T-helper 2 cell treated with Interferon-gamma antibody and Interleukin-4, amounts not matched to agents 5 μg/mL and 100 μg/mL, for 36 hours (primary cell): ENCODE data around the gene NEFH.
"Not testable (repeated sequence)": the region's sequence is repeated elsewhere in the genome, so short reads cannot be mapped to it uniquely, and the experiment has no call there.

ENCODE experiments used
- DNase-seq: peaks from one replicate; pipeline ENCODE4 v3.0.0; 2021; ENCODE audit warnings: low spot score
- H3K27ac Mint-ChIP-seq: one replicate; pipeline ENCODE4 v1.8.0; 2021; ENCODE audit warnings: mild to moderate bottlenecking, mixed read lengths
- H3K27me3 Mint-ChIP-seq: one replicate; pipeline ENCODE4 v1.8.0; 2021; ENCODE audit warnings: low read depth, mixed read lengths
- H3K36me3 Mint-ChIP-seq: one replicate; pipeline ENCODE4 v1.8.0; 2021; ENCODE audit warnings: low read depth, mixed read lengths
- H3K4me1 Mint-ChIP-seq: one replicate; pipeline ENCODE4 v1.8.0; 2021; ENCODE audit warnings: low read depth, mixed read lengths
- H3K4me3 Mint-ChIP-seq: one replicate; pipeline ENCODE4 v1.8.0; 2022; ENCODE audit warnings: mild to moderate bottlenecking, moderate library complexity, mixed read lengths
- H3K9me3 Mint-ChIP-seq: one replicate; pipeline ENCODE4 v1.8.0; 2021; ENCODE audit warnings: mixed read lengths

NEFH gene, protein sequence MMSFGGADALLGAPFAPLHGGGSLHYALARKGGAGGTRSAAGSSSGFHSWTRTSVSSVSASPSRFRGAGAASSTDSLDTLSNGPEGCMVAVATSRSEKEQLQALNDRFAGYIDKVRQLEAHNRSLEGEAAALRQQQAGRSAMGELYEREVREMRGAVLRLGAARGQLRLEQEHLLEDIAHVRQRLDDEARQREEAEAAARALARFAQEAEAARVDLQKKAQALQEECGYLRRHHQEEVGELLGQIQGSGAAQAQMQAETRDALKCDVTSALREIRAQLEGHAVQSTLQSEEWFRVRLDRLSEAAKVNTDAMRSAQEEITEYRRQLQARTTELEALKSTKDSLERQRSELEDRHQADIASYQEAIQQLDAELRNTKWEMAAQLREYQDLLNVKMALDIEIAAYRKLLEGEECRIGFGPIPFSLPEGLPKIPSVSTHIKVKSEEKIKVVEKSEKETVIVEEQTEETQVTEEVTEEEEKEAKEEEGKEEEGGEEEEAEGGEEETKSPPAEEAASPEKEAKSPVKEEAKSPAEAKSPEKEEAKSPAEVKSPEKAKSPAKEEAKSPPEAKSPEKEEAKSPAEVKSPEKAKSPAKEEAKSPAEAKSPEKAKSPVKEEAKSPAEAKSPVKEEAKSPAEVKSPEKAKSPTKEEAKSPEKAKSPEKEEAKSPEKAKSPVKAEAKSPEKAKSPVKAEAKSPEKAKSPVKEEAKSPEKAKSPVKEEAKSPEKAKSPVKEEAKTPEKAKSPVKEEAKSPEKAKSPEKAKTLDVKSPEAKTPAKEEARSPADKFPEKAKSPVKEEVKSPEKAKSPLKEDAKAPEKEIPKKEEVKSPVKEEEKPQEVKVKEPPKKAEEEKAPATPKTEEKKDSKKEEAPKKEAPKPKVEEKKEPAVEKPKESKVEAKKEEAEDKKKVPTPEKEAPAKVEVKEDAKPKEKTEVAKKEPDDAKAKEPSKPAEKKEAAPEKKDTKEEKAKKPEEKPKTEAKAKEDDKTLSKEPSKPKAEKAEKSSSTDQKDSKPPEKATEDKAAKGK

DNA sequence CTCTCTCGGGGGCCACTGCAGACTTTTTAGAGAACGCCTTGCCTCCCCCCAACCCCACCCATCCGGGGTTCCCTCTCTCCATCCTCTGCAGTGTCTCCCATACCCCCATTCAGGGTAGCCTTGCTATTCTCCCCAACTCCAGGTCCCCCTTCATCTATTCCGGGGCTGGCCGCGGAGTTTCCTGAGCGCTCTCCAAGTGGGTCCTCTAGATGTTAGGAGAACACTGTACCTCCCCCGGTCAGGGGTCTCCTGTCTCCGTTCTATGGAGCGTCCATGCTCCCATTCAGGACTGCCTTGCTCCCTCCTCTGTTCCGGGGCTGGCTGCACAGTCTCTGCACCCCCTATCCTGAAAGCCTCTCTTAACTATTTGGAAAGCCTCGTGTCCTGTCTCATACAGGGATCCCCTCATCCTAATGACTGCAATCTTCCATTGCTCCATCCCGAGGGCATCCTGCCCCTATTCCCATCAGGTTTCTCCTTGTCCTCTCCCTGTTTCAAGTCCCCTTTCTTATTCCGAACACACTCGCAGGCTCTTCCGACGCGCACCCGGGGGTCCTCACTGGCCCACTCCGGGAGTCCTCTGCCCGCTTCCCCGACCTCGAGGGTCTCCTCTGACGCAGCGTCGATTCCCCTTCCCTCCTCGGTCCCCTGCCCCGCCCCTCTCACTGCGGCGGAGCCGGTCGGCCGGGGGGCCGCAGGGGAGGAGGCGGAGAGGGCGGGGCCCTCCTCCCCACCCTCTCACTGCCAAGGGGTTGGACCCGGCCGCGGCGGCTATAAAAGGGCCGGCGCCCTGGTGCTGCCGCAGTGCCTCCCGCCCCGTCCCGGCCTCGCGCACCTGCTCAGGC is at the start of gene NEFH:
TSS of gene NEFH (plus strand) at position 802 of the 845 bp plus-strand sequence. CDS start 45 bp downstream, outside the sequence.
- no peak for DNase-seq
- H3K4me1 Mint-ChIP-seq = peaks cover 12% of the 10 kb centered on the region
- peaks cover 38% of the 10 kb centered on the region for H3K27me3 Mint-ChIP-seq

DNA sequence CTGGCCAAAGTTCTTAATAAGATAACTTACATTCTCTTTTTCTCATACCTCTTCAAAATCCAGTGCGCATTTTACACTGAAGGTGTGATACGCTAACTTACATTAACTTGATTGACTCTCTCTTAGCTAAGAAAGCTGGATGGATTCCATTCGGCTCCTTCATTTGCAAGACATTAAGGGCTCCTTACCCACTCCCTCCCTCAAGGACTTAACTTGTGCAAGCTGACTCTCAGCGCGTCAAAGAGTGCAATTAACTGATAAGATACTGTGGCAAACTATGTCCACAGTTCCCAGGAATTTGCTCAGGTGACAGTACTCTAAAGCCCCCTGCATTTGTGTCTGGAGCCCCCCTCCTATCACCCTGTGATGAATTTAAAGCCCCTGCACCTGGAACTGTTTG is 48.0 kb upstream of the NEFH start:
- H3K4me1 Mint-ChIP-seq = no peaks in the 10 kb centered on the region
- H3K36me3 Mint-ChIP-seq = no peaks in the 10 kb centered on the region
- no peaks in the 10 kb centered on the region for H3K9me3 Mint-ChIP-seq
- DNase-seq = no peak
- H3K27ac Mint-ChIP-seq = no peak overlapping the region
- peaks cover 58% of the 10 kb centered on the region for H3K27me3 Mint-ChIP-seq
- no peak overlapping the region for H3K4me3 Mint-ChIP-seq

More for the DNA sequence above, at the start of gene NEFH:
- peak within 1 kb of the TSS; percentile 65 for H3K4me3 Mint-ChIP-seq
- H3K9me3 Mint-ChIP-seq = no peaks in the 10 kb centered on the region
- no peak within 1 kb of the TSS for H3K27ac Mint-ChIP-seq
- peaks cover 1% of the 10 kb centered on the region for H3K36me3 Mint-ChIP-seq

- Mint-ChIP-seq H3K36me3 (no peaks in the 10 kb centered on the region), H3K9me3 (no peaks in the 10 kb centered on the region), H3K27ac (no peak overlapping the region), H3K27me3 (peaks cover 49% of the 10 kb centered on the region), H3K4me3 (no peak overlapping the region), H3K4me1 (no peaks in the 10 kb centered on the region)
- DNase-seq = no peak
Observed at GRCh38 chr22:29433856-29434255, 46.2 kb upstream of the NEFH start.

GRCh38 chr22:29434288-29434687 is 45.7 kb upstream of the NEFH start:
- no peak for DNase-seq
- H3K36me3 Mint-ChIP-seq = no peaks in the 10 kb centered on the region
- H3K27me3 Mint-ChIP-seq = peaks cover 46% of the 10 kb centered on the region
- H3K4me1 Mint-ChIP-seq = no peaks in the 10 kb centered on the region
- H3K4me3 Mint-ChIP-seq = no peak overlapping the region
- no peaks in the 10 kb centered on the region for H3K9me3 Mint-ChIP-seq
- H3K27ac Mint-ChIP-seq = no peak overlapping the region

- no peak for DNase-seq
- no peaks in the 10 kb centered on the region for H3K9me3 Mint-ChIP-seq
- H3K27ac Mint-ChIP-seq = no peak overlapping the region
- H3K36me3 Mint-ChIP-seq = no peaks in the 10 kb centered on the region
- H3K4me1 Mint-ChIP-seq = no peaks in the 10 kb centered on the region
- no peak overlapping the region for H3K4me3 Mint-ChIP-seq
- peaks cover 39% of the 10 kb centered on the region for H3K27me3 Mint-ChIP-seq
Observed at GRCh38 chr22:29435236-29436136, 44.5 kb upstream of the NEFH start.

- not testable (repeated sequence) for H3K4me1 Mint-ChIP-seq, H3K9me3 Mint-ChIP-seq, H3K27ac Mint-ChIP-seq, DNase-seq, H3K4me3 Mint-ChIP-seq, H3K36me3 Mint-ChIP-seq
- peaks cover 27% of the 10 kb centered on the region for H3K27me3 Mint-ChIP-seq
Observed at GRCh38 chr22:29438283-29438682, 41.7 kb upstream of the NEFH start, which contains the start of gene RFPL1. TSS of gene RFPL1 (plus strand) at chr22:29438583.

DNA sequence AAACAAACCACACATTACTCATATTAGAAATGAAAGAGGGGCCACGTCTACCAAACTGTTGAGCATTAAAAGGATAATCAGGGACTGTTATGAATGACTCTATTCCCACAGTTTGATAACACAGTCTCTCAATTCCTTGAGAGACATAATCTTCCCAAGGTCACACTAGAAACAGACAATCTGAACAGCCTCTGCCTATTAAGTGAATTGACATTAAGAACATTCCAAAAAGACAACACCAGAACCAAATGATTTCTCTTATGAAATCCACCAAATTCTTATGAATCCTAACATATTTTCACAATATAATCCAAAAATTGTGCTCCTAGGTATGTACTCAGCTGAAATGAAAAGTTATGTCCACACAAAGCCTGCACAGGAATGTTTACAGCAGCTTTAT is 37.0 kb upstream of the NEFH start:
- Mint-ChIP-seq H3K36me3 (no peaks in the 10 kb centered on the region), H3K4me1 (no peaks in the 10 kb centered on the region), H3K27ac (no peak overlapping the region), H3K27me3 (peaks cover 13% of the 10 kb centered on the region), H3K4me3 (no peak overlapping the region), H3K9me3 (no peaks in the 10 kb centered on the region)
- DNase-seq = no peak

GRCh38 chr22:29443452-29443851 is 36.6 kb upstream of the NEFH start:
- H3K9me3 Mint-ChIP-seq = no peaks in the 10 kb centered on the region

GRCh38 chr22:29443861-29444792 is 35.9 kb upstream of the NEFH start:
- H3K9me3 Mint-ChIP-seq = no peaks in the 10 kb centered on the region
- H3K4me1 Mint-ChIP-seq = no peaks in the 10 kb centered on the region
- peaks cover 13% of the 10 kb centered on the region for H3K27me3 Mint-ChIP-seq
- no peak overlapping the region for H3K27ac Mint-ChIP-seq
- DNase-seq = no peak
- no peaks in the 10 kb centered on the region for H3K36me3 Mint-ChIP-seq
- no peak overlapping the region for H3K4me3 Mint-ChIP-seq

More at GRCh38 chr22:29443452-29443851, 36.6 kb upstream of the NEFH start:
- Mint-ChIP-seq H3K27ac (no peak overlapping the region), H3K4me3 (no peak overlapping the region), H3K27me3 (peaks cover 13% of the 10 kb centered on the region), H3K36me3 (no peaks in the 10 kb centered on the region), H3K4me1 (no peaks in the 10 kb centered on the region)
- no peak for DNase-seq

- DNase-seq = no peak
Observed at GRCh38 chr22:29445508-29445907, 34.5 kb upstream of the NEFH start.

GRCh38 chr22:29447906-29448305 is 32.1 kb upstream of the NEFH start:
- Mint-ChIP-seq H3K4me1 (no peaks in the 10 kb centered on the region), H3K4me3 (no peak overlapping the region), H3K27me3 (peaks cover 9% of the 10 kb centered on the region), H3K27ac (no peak overlapping the region), H3K9me3 (no peaks in the 10 kb centered on the region), H3K36me3 (no peaks in the 10 kb centered on the region)
- no peak for DNase-seq

More at GRCh38 chr22:29445508-29445907, 34.5 kb upstream of the NEFH start:
- Mint-ChIP-seq H3K27ac (no peak overlapping the region), H3K36me3 (no peaks in the 10 kb centered on the region), H3K4me3 (no peak overlapping the region), H3K9me3 (no peaks in the 10 kb centered on the region), H3K4me1 (no peaks in the 10 kb centered on the region), H3K27me3 (peaks cover 13% of the 10 kb centered on the region)
